A673 (cell line): ENCODE data around the gene HPCAL1.

Experiments used
- EZH2 ChIP-seq: fragments of 200-600 bp; sonication (generic); IDR thresholded peaks from 2 replicates; pipeline ENCODE4 v1.6.1; 2017; ENCODE audit warnings: borderline replicate concordance, low read depth, mild to moderate bottlenecking, mixed read lengths, antibody characterized with exemption, low read length; ENCODE audit not compliant: poor library complexity, severe bottlenecking
- TF ChIP-seq, protein P1 (sequence below): fragments of 300-800, 200-600 bp; sonication (generic); conservative IDR thresholded peaks from 2 replicates; pipeline ENCODE4 v1.5.1; 2017; ENCODE audit warnings: low read depth, mild to moderate bottlenecking, antibody characterized with exemption, low read length, moderate library complexity, mixed read lengths

DNA sequence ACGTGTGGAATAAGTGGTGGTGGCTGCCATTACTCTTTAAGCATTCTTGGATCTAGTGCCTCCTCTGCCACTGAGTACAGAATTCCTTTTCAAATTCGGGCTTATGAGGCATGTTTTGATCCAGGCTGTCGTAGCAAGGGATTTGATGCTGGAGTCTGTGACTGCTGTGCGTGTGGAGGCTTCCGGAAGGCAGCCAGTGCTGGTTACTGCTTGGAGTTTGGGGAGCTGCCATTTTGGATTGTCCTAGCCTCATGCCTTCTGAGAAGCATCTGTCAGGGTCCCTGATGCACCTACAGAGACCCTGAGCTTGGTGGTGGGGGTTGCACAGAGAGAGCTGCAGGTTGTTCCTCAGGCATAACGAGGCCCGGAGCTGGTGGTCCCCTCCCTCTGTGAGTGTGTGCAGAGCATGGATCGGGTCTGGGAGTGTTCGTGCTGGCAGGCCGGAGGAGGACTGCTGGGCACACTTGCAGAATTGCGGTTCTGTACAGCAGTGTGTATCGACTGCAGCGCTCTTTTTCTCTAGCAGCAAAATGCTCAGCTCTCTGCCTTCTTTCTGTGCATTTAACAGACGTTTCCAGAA is 7.7 kb downstream of the HPCAL1 start:
- TF ChIP-seq, protein P1, sequence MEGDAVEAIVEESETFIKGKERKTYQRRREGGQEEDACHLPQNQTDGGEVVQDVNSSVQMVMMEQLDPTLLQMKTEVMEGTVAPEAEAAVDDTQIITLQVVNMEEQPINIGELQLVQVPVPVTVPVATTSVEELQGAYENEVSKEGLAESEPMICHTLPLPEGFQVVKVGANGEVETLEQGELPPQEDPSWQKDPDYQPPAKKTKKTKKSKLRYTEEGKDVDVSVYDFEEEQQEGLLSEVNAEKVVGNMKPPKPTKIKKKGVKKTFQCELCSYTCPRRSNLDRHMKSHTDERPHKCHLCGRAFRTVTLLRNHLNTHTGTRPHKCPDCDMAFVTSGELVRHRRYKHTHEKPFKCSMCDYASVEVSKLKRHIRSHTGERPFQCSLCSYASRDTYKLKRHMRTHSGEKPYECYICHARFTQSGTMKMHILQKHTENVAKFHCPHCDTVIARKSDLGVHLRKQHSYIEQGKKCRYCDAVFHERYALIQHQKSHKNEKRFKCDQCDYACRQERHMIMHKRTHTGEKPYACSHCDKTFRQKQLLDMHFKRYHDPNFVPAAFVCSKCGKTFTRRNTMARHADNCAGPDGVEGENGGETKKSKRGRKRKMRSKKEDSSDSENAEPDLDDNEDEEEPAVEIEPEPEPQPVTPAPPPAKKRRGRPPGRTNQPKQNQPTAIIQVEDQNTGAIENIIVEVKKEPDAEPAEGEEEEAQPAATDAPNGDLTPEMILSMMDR, result no peak
- no peak for TF ChIP-seq EZH2
